GM18511 (cell line): ENCODE measurements around the gene CHRNB1.
"Not testable (repeated sequence)": the region's sequence is repeated elsewhere in the genome, so short reads cannot be mapped to it uniquely, and the experiment has no call there.

Experiments used
- ATAC-seq: cut with Tn5 transposase; IDR thresholded peaks from one replicate; pipeline ENCODE4 v1.9.1; 2021; ENCODE audit warnings: mild to moderate bottlenecking, moderate library complexity; ENCODE audit not compliant: unreplicated experiment

CHRNB1 gene

DNA sequence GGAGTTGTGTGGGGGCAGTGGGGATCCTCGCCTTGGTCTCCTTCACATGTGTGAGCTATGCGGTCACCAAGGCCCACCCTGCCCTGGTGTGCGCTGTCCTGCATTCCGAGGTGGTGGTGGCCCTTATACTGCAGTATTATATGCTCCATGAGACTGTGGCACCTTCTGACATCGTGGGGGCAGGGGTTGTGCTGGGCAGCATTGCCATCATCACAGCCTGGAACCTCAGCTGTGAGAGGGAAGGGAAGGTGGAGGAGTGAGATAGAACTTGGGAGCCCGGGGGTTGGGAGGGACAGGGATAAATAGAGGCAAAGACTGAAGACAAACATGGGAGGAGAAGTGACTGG is 37.9 kb downstream of the CHRNB1 start:
- not testable (repeated sequence) for ATAC-seq

DNA sequence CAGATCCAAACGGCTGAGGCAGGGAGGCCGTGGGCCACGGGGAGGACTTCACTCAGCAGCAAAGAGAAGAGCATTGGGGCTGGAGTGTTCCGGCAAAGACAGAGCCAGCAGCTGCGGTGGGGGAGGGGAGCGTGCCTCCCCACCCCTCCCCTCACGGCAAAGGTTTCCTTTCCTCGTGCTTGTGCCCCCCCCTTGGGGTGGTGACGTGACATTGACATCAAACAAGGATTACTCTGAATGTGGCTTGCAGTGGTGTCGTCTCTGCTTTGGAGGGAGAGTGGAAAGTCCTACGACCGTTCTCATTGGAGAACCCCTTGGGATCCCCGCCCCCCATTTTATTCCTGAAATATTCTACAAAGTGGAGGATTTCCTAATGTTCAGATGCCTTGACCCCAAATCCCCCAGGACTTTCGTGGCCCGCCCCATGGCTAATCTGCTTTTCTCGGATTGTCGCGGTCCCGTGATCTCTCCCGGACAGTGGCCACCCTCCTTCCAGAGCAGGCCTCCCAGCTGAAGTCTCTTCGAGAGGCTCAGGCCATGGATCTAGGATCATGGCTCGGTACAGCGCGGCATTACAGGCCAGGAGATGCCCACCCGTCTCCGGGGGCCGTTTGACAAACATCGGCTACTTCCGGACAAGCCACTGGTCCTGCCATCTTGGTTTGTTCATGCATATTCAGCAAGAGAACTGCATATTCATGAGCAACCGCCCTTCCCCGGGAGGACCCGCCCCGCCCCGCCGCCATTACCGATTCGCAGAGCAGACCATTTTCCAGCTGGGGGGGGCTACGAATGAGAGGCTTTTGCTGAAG is 38.6 kb downstream of the CHRNB1 start:
- peak; percentile 49 for ATAC-seq

DNA sequence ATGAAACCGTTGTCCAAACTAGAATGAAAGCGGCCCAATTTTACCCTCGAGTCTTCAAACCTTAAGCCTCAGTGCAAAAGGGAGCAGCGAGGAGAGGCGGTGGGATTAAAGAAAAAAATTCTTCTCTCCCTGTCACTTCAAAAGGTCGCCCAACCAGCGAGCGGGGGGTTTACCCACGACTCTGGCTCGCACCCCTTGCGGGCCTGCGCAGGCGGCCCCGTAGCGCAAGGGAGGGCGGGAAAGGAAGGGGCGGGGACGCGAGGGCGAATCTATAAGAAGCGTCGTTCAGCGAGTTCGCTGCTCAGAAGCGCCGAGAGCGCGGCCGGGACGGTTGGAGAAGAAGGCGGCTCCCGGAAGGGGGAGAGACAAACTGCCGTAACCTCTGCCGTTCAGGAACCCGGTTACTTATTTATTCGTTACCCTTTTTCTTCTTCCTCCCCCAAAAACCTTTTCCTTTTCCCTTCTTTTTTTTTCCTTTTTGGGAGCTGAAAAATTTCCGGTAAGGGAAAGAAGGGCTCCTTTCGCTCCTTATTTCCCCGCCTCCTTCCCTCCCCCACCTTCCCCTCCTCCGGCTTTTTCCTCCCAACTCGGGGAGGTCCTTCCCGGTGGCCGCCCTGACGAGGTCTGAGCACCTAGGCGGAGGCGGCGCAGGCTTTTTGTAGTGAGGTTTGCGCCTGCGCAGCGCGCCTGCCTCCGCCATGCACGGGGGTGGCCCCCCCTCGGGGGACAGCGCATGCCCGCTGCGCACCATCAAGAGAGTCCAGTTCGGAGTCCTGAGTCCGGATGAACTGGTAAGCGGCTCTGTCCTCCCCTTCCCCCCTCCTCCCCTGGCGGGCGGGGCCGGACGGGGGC is 39.4 kb downstream of the CHRNB1 start, which contains the start of gene POLR2A:
Gene POLR2A, plus strand, starts transcription at position 300 of the 852 bp plus-strand sequence.
- peak; percentile 61 for ATAC-seq

DNA sequence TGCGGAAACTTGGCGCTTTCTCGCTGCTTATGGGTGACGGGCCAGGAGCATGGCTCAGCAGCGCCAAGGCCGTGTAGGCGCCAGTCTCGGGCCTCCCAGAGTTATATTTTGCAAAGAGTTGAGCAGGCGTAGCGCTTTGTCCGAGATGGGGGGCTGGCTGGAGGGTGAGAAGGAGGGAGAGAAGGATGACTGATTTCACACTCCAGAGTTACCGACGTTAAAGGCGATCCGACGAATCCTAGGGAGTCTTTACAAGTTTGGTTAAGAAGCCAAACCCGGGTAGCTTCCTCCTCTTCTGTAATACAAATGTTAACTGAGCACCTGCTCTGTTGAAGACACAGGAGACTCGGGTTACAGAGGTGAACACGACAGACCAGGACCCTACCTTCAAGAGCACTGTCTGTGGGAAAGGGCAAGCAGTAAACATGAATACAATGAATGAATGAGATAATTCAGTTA is 40.1 kb downstream of the CHRNB1 start:
- no peak for ATAC-seq

DNA sequence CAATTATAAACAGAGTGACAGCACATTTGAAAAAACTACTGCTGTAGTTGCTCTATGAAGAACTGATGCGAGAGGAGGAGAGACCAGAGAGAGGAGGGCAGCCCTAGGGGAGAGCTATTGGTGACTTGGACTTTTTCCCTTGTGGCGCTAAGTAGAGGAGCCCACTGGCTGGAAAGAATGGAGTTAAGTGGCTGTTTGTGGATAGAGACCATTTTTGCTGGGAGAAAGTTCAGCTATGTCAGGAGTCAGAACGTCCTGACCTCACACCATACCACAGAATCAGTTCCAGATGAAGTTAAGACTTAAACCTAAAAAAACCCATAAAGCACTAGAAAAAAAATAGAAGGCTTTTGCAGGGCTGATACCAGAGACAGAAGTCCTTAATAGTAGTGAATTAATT is 41.3 kb downstream of the CHRNB1 start:
- ATAC-seq, result no peak

DNA sequence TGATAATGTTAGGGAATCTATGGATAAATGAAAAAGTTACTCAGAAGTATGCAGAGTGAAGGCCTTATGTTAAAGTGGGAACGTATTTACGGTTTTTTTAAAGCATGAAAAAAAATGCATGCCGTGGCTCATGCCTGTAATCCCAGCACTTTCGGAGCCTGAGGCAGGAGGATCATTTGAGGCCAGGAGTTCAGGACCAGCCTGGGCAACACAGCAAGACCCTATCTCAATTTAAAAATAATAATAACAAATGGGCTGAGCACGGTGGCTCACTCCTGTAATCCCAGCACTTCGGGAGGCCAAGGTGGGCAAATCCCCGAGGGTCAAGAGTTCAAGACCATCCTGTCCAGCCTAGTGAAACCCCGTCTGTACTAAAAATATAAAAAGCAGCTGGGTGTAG is 45.3 kb downstream of the CHRNB1 start:
- ATAC-seq, result no peak

DNA sequence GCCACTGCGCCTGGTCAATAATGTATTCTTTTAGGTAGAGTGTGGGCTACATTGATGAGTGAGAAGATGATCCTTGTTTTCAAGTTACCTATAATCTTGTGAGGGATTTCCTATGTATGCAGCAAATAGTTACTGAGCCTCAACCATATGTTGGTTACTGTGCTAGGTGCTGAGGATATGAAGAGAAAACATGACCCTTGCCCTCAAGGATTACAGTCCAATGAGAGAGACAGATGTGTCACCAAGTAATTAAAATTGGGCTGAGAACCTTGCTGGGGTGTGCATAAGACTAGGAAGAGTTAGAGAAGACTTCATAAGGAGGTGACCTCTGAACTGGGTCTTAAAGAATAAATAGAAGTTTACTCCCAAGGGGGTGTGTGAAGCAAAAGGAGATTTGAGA is 46.7 kb downstream of the CHRNB1 start:
- no peak for ATAC-seq

DNA sequence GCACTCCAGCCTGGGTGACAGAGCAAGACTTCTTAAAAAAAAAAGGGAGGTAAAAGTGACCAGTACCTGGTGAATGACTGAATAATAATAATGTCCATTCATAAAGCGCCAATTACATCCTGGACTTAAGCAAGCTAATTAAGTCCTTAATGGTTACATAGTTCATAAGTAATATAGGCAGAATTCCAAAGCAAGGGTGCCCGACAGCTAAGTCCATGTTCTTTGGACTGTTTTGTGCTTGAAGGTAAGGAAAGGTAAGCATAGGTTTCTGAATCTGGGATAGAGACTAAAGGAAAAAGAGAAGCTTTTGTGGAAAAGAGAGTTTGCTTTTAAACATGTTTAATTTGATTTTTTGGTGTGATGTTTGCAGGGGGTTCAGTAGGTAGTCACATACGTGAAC is 49.1 kb downstream of the CHRNB1 start:
- no peak for ATAC-seq

DNA sequence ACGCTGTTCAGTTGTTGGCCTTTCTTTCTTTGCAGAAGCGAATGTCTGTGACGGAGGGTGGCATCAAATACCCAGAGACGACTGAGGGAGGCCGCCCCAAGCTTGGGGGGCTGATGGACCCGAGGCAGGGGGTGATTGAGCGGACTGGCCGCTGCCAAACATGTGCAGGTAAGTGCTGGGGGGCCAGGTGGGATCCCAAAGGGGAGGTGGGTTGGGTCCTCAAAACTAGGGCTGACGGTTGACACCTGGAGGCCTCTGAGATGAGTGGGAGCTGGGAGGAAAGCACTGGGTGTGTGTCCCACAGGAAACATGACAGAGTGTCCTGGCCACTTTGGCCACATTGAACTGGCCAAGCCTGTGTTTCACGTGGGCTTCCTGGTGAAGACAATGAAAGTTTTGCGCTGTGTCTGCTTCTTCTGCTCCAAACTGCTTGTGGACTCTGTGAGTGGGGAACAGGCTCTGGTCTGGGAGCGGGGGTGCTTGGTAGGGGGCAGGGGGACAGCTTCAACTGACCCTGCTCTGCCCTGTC is 51.1 kb downstream of the CHRNB1 start:
- ATAC-seq, result no peak

DNA sequence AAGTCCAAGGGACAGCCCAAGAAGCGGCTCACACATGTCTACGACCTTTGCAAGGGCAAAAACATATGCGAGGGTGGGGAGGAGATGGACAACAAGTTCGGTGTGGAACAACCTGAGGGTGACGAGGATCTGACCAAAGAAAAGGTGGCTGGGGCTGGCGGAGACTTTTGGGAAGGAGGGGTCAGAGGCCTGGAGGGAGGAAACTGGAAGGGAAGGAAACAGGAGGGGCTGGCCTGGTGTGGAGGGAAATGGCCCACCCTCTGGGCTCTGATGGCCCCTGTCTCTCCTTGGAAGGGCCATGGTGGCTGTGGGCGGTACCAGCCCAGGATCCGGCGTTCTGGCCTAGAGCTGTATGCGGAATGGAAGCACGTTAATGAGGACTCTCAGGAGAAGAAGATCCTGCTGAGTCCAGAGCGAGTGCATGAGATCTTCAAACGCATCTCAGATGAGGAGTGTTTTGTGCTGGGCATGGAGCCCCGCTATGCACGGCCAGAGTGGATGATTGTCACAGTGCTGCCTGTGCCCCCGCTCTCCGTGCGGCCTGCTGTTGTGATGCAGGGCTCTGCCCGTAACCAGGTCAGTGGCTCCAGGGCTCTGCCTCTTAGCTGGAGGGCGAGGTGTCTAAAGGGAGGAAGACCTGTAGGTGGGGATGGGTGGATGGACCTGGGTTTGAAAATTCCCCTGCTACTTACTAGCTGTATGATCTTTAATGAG is 51.8 kb downstream of the CHRNB1 start:
- ATAC-seq, result no peak

DNA sequence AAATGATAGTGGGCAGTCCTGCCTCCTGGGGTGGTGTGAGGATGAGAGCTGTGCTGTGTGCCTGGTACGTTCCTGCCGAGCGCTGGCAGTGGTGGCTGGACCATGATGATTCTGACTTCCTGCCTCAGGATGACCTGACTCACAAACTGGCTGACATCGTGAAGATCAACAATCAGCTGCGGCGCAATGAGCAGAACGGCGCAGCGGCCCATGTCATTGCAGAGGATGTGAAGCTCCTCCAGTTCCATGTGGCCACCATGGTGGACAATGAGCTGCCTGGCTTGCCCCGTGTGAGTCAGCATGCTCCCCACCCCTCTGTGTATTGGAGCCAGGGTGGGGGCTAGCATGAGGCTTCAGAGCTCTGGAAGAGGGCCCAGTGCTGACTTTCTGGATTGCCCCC is 52.4 kb downstream of the CHRNB1 start:
- ATAC-seq, result no peak

DNA sequence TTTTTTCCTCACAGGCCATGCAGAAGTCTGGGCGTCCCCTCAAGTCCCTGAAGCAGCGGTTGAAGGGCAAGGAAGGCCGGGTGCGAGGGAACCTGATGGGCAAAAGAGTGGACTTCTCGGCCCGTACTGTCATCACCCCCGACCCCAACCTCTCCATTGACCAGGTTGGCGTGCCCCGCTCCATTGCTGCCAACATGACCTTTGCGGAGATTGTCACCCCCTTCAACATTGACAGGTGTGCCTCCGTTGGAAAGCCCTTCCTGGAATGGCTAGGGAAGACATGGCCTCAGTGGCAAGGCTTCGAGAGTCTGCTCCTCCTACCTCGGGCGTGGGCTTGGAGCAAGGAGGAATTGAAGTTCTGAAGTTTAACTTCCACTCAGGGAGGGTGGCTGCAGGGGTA is 52.8 kb downstream of the CHRNB1 start:
- ATAC-seq, result no peak

DNA sequence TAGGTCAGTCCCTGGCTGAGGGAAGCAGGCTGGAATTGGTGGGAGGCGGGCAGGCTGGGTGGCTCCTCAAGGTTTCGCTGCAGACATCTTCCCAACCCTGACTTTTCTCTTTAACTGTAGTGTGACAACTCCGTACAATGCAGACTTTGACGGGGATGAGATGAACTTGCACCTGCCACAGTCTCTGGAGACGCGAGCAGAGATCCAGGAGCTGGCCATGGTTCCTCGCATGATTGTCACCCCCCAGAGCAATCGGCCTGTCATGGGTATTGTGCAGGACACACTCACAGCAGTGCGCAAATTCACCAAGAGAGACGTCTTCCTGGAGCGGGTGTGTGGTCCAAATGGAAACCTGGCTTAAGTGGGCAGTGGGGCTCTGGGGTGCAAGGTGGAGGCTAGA is 54.3 kb downstream of the CHRNB1 start:
- no peak for ATAC-seq

DNA sequence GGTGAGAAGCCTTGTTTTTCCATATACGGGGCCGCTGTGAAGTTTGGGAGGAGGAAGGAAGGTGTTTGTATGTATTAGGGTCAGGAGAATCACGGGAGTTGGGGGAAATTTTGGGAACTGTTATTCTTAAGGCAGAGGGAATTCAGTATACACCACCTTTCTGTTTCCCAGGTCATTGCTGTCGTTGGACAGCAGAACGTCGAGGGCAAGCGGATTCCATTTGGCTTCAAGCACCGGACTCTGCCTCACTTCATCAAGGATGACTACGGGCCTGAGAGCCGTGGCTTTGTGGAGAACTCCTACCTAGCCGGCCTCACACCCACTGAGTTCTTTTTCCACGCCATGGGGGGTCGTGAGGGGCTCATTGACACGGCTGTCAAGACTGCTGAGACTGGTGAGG is 56.9 kb downstream of the CHRNB1 start:
- ATAC-seq, result no peak

DNA sequence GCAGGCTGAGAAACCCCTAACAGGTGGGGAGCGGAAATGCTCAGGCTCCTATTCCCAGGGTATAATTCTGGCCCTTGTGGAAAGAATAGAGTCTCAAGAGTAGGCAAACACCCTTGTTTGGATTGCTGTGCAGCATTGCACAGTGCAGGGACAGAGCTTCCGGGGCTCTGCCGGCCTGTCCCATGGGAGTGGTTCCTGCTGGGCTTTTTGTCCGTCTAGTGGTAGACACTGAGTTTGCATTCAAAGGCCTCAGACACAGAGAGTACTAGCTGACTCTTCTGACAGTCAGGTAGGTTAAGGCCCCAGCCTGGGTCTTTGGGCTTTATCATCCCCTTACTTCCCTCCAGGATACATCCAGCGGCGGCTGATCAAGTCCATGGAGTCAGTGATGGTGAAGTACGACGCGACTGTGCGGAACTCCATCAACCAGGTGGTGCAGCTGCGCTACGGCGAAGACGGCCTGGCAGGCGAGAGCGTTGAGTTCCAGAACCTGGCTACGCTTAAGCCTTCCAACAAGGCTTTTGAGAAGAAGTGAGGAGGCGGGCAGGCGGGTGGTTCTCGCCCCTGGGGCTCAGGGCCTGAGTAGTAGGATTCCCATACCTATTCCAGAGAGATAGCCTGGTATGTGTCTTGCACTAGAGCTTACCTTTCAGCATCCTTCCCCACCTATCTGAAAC is 57.4 kb downstream of the CHRNB1 start:
- ATAC-seq, result no peak

DNA sequence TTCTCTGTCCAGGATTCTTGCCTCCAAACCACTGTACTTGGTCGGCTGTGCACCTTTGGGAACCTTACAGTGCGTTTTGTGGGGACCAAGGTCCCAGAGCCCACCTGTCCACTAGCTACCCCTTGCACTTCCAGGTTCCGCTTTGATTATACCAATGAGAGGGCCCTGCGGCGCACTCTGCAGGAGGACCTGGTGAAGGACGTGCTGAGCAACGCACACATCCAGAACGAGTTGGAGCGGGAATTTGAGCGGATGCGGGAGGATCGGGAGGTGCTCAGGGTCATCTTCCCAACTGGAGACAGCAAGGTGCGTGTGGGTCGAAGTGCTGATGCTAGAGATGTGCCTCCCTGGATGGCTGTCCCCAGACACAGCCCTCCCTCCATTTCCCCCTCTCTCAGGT is 58.1 kb downstream of the CHRNB1 start:
- ATAC-seq, result no peak

DNA sequence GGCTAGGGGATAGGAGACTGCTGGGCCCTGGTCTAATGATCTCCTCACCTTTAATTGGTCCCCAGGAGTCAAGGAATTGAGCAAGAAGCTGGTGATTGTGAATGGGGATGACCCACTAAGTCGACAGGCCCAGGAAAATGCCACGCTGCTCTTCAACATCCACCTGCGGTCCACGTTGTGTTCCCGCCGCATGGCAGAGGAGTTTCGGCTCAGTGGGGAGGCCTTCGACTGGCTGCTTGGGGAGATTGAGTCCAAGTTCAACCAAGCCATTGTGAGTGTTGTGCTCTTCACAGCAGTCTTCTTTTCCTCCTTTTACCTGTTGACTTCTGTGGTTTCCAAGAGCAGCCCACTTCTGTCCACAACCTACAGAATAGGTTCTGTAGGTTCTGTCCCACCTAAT is 58.7 kb downstream of the CHRNB1 start:
- no peak for ATAC-seq
